Superior temporal gyrus (tissue), 1 donor: Measurements from ENCODE around the gene ARFRP1.

Experiments used
- DNase-seq: peaks from one replicate; pipeline ENCODE4 v3.0.0-alpha.2; 2016; ENCODE audit errors: extremely low spot score

The ARFRP1 gene

DNA sequence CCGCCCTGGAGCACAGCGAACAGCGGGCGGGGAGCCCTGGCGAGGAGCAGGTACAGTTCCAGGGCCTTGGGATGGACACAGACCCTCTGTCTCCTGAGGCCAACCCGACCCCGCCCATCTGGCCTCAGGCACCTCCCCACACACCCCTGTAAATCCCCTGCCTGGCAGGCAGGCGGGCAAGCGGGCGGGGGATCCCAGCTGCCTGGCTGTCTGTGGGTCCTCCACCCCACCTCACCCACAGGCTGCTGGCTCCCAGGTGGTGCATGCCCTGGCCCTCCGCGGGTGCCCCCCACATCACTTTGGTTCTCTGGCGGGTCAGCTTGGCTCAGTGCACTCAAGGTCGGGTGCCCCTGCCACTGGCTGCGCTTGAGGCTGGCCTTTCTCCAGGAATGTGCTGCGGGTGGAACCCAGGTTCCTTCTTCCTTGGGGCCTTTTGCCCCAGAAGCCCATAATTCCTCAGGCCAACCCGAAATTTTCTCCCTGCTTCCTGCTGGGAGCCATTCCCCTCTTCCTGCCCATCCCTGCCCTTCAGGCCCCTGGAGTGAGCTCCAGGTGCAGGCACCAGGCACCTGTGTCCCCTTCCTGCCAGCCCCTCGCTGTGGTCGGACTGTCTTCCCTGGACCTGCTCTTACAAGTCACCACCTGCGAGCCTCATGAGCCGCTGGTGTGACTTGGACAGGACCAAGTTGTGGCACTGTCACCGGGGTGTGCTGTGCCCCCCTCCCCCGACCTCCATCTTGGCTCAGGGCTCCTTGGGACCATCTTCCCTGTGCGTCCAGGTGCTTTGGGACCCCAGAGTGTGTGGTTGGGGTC lies 16.7 kb downstream of the ARFRP1 start:
- DNase-seq = no peak

DNA sequence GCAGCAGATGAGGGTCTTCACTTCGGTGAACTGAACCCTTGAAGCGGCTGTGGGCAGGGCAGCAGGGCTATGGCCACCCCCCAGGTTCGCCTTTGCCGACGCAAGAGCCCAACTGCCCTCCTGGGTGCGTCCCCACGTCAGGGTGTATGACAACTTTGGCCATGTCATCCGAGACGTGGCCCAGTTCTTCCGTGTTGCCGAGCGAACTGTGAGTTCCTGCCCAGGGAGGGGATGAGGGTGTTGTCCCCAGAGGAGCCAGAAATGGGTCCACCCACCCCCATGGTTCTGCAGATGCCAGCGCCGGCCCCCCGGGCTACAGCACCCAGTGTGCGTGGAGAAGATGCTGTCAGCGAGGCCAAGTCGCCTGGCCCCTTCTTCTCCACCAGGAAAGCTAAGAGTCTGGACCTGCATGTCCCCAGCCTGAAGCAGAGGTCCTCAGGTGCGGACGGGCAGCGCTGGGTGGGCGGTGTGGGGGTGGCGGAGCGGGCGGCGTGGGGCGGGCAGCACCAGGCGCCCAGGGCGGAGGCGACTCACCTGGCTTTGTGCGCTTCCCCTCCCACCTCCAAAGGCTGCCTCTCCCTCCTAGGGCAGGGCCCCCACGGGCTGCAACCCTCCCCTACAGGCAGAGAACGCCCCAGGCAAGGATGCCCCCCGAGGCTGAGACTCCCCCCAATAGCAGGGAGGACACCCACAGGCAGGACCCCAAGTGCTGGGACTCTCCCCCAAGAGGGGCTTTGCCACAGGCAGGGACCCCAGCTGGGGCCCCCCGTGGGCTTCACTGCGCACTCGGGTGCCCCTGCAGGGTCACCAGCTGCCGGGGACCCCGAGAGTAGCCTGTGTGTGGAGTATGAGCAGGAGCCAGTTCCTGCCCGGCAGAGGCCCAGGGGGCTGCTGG lies 17.5 kb downstream of the ARFRP1 start:
- no peak for DNase-seq

DNA sequence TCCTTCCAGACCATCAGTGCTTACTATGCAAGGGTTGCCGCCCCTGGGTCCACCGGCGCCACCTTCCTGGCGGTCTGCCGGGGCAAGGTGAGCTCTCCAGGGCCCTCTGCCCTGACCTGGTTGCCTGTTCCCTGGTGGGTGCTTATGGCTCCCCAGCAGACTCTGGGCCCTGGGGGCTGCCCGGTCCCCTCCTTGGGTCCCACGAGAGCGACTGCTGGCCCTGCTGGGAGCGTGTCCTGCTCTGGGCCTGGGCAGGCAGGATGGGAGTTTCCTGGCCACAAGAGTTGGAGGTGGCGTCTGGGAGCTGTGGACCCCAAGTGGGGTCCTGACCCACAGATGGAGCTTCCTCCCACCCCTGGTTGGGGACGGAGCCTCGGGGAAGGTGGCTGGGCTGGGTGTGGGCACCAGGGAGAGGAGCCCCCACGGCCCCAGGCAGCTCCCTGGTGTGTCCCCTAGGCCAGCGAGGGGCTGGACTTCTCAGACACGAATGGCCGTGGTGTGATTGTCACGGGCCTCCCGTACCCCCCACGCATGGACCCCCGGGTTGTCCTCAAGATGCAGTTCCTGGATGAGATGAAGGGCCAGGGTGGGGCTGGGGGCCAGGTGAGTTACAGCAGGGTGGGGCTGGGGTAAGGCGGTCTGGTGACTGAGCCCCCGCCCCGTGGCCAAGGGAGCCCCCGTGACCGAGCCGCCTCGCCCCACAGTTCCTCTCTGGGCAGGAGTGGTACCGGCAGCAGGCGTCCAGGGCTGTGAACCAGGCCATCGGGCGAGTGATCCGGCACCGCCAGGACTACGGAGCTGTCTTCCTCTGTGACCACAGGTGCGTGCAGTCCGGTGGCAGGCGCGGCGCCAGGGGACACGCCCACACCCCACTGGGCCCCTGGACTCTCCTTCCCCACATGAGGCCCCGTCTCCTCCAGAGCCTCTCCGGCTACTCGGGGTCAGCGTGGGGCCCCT lies 18.5 kb downstream of the ARFRP1 start:
- no peak for DNase-seq

DNA sequence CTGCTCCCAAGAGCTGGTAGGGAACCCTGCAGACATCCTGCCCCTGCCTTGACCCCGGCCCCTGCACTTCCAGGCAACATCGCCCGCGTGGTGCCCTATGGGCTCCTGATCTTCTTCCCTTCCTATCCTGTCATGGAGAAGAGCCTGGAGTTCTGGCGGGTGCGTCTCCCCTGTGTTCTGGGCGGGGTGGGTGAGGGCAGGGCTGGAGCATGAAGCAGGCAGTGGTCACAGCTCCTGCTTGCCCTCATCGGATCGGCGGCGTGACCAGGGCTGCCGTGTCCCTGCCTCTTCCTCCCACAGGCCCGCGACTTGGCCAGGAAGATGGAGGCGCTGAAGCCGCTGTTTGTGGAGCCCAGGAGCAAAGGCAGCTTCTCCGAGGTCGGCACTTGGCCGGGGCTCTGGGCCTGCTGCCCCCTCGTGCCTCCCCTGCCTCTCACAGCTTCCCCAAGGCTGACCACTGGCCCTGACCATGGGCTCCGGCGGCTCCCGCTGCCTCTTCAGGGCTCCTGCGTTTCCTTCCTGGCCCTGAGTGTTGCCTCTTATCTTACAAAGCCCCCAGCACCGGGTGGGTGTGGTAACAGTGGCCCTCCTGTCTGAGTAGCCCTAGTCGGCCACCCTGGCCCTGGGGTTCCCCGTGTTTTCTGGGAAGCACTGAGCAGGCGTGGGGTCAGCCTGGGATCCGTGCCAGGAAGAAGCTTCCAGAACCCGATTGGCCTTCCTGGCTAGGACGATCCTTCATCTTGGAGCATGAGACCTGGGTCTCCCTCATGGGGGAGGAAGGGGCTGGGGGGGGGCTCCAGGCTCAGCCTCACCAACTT lies 19.3 kb downstream of the ARFRP1 start:
- no peak for DNase-seq

DNA sequence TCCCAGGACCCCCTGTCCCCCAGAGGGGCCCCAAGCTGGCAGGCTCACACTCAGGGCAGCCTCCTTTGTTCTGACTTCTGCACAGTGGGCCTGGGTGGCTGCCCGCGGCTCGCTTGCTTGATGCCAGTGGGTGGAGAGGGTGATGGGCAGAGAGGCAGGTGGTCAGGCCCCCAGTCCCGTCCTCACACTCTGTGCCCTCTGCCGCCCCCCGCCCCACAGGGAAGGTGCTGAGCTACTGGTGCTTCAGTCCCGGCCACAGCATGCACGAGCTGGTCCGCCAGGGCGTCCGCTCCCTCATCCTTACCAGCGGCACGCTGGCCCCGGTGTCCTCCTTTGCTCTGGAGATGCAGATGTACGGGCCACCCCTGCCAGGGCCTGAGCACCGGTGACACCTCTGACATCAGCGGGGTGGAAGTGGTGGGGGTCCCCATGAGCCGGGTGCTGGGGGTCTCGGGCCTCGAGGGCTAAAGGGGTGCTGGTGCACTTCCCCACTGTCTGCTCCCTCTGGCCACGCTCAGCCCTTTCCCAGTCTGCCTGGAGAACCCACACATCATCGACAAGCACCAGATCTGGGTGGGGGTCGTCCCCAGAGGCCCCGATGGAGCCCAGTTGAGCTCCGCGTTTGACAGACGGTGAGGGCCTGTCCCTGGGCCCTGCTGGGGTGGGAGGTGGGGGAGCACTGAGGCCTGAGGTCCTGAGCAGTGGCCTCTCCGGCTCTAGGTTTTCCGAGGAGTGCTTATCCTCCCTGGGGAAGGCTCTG lies 20.2 kb downstream of the ARFRP1 start:
- DNase-seq = no peak

DNA sequence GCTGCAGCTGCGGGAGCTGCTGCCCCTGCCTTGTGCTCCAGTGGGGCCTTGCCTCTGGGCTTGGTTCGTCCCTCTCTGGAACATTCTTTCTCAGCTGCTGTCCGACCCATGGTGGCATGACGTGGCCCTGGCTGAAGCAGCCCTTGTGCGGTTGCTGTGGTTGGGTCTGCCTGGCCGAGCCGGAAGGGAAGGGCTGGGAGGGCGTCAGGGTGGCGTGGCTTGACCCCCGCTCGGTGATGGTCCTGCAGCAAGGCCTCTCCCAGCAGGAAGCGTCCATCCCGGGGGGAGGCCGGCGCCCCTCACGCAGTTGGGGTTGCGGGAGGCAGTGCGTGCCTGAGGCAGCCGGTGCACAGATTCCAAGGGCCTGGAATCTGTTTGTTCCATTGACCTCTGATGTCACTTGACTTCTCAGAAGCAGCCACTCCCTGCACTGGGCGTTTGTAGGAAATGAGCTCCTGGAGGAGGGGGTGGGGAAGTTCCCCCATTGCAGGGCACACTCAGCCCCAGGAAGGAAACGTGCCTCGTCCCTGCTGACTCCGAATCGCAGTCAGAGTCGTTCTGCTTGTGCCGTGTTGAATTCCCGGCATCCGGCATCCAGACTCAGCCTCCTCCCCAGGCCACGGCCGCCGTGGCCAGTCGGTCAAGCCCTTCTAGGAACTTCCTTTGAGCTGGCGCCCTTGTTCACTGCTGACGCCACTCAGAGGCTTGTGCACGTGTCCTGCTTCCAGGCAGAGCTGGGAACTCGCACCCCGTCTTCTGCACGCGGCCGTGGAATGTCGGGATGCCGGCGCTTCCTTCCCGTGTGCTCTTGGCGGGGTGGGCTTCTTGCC lies 21.1 kb downstream of the ARFRP1 start:
- DNase-seq = no peak

DNA sequence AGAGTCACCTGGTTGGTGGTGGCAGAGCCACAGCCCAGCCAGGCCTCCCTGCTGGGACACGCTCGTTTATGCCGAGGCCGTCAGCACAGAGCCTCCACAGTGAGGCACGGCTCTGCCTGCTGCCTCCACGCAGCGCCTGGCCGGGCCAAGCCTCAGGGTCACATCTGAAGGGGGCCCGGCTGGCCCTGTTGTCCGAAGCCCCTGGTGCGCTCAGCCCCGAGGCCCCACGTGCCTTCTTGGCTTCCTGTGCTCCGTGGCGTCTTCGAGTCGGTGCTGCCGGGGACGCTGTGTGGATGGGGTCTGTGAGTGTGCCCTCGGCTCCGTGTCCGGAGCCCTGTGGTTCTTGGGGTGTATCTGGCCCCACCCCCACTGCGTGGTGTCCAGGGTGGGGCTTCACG lies 21.7 kb downstream of the ARFRP1 start:
- DNase-seq = no peak

DNA sequence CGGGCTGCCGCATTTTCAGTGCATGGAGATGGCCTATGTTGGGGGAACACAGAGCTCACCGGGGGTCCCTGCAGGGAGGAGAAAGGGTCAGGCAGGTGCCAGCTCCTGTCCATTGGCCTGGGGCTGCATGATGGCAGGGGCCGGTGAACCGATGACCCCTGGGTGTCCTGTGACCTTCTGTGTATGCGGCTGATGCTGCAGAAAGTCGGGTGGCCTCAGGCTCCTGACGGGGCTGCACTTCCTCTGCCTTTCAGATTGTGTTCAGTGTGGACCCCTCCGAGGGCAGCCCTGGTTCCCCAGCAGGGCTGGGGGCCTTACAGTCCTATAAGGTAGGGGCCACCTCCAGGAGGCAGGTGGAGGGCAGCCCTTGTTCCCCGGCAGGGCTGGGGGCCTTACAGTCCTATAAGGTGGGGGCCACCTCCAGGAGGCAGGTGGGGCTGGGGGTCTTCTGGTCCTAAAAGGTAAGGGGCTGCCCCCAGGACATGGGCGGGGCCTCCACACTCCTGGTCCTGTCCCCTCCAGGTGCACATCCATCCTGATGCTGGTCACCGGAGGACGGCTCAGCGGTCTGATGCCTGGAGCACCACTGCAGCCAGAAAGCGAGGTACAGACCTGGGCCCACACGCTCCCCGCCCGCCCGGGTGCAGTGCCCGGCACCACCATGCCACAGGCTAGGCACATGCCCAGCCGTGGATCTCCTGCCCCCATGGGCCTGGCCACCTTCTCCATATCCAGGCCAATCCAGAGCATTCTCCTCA lies 22.3 kb downstream of the ARFRP1 start:
- no peak for DNase-seq

DNA sequence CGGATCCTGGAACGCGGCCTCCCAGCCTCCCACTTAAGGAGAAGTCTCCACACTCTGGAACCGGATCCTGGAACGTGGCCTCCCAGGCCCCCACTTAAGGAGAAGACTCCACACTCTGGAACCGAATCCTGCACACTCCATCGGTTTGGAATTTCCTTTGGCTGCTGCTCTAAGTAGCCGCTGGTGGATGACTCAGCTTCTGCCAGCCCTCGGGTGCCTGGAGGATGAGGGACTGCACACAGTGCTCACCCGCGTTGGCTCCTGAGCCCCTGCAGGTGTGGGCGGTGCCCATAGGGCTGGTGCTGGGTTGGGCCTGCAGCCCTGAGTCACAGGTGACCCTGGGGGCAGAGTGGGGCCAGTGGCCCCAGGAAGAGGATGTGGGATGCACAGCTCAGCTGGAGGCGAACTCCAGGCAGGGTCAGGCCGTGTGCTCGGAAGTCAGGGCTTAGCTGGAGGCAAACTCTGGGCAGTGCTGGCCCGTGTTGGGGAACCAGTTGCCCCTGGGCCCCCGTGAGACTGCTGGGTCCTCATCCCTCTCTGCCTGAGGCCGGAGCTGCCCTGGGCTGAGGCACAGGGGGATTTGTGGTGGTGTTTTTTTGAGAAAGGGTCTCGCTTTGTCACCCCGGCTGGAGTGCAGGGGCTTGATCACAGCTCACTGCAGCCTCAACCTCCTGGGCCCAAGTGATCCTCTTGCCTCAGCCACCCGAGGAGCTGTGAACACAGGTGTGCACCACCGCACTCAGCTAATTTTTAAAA lies 25.2 kb downstream of the ARFRP1 start:
- peak; percentile 67 for DNase-seq

DNA sequence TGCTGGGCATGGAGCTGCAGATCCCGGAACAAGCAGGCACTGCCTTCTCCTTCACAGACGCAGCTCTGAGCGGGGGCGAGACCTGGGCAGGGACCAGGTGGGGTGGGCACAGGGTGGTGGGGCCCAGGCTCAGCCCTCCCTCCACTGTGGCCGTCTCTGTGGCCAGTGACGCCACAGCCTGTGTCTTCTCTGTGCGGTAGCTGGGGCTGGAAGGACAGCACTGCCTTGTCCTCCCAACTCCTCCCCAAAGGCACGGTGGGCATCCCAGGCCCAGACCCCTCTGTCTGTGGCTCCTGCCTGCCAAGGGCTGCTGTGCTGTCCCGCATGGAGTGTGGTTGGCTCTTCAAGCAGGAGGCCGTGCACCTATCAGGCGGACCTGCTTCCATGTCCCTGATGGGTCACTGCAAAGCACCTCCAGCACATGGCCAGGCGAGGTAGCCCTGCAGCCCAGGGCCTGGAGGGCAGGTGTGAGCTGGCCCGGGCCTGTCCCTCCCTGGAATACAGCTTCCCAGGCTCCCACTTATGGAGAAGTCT lies 26.1 kb downstream of the ARFRP1 start:
- no peak for DNase-seq

DNA sequence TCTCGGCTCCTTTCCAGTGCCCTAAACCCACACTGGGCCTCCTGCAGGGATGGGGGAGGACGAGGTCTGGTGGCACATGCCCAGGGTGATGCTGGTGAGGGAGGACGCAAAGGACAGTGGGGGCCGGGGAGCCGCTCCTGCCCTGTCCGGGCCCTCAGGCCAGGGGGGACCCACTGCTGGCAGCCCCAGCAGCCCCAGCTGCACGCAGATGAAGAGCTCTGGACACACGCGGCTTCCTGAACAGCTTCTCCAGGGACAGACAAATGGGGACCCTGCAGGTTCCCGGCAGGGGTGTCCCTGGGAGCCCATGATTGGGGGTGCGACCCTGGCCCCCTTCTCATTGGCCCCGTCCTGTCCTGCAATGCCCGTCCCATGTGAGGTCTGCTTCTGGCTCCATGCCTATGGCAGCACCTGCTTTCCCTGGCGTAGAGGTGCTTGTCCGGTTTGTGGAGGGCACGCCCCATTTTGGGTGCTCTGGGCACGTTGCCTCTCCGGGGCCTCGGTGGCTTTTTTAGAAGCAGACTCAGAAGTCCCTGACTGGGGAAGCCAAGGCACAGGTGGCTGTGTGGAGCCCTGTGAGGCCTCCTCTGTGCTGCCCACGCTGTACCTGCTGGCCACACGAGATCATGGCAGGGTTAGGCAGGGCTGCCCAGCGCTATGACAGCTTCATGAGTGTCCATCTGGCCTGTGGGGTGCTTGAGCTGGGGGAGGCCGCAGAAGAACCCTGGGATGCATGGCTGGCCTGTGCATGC lies 26.7 kb downstream of the ARFRP1 start:
- DNase-seq = no peak

DNA sequence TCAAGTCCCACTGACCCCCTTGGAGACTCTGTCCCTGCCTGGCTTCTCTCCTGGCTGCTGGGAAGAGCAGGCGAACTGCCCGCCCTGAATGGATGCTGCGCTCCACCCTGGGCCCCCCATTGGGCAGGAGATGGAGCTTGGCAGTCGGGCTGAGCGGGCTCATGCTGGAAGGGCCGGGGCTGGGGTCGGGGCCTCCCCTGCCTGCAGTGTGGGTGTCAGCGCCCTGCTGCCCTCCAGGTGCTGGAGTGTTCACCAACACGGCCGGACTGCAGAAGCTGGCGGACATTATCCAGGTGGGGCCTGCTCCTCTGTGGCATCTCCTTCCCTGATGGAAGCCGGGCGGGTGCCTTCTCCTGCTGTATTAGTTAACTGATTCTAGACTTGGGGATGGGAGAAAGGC lies 27.3 kb downstream of the ARFRP1 start:
- DNase-seq = no peak

DNA sequence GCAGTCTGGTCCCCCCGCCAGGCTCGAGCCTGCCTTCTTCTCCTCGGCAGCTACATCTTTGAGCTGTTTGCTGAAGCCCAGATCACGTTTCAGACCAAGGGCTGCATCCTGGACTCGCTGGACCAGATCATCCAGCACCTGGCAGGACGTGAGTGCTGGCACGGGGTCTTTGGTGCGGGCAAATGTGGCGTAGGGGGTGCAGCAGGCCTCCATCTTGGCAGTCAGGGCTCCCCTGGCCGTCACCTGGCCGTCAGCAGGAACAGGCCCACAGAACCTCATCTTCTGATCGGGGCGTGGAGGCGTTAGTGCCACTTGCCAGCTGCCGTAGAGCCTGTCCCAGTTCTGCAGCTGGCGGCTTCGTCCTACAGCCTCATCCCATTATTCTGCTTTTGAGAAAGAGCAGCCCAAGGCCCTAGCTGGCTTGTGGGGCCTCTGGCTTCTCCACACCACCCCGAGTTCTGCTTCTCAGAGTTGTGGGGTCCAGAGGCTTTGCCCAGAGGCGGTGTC lies 27.9 kb downstream of the ARFRP1 start:
- no peak for DNase-seq

DNA sequence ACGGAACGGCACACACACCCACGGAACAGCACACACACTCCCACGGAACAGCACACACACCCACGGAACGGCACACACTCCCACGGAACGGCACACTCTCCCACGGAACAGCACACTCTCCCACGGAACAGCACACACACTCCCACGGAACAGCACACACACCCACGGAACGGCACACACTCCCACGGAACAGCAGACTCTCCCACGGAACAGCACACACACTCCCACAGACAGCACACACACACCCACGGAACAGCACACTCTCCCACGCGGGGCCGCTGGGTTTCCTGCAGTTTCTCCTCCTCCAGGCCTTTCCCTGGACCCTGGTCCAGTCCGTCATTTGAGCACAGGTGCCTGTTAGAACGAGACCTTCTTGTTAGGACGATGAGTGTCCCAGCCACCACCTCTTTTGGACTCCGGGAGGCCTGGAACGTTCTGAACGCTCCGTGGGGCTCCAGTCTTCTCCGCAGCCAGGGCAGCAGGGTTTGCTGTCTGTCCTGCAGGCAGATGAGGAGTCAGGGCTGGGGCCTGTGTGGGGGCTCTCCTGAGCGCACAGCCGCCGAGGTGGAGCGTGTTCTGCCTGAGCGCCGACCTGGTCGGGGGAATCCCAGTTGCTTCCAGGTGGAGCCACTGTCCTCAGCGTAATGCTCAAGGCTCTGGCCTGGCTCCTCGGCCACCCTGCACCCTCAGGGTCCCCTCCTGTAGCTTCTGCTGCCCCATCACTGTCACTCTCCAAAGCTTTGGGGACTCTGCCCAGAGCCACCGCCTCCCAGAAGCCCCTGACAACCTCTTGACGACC lies 28.9 kb downstream of the ARFRP1 start:
- no peak for DNase-seq

DNA sequence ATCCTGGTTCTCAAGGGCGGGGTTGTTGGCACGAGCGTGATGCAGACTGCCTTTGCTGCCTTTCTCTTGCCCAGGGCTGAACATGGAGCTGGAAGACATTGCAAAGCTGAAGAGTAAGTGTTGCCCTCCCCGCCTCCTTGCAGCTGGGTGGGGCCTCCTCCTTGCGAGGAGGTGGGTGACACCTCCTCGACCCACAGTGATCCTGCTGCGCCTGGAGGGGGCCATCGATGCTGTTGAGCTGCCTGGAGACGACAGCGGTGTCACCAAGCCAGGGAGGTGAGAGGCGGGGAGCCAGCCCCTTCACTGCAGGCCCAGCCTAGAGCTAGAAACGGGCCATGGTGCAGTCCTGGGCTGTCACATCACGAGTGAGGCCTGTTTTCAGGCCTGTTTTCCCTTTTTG lies 29.7 kb downstream of the ARFRP1 start:
- no peak for DNase-seq
